ENCODE measurements around the gene CELA1.

The CELA1 gene

GRCh38 chr12:51374856-51375255 lies 28.4 kb upstream of the CELA1 start:
- no peak for DNase-seq (ENCODE audit: low spot score)

DNA sequence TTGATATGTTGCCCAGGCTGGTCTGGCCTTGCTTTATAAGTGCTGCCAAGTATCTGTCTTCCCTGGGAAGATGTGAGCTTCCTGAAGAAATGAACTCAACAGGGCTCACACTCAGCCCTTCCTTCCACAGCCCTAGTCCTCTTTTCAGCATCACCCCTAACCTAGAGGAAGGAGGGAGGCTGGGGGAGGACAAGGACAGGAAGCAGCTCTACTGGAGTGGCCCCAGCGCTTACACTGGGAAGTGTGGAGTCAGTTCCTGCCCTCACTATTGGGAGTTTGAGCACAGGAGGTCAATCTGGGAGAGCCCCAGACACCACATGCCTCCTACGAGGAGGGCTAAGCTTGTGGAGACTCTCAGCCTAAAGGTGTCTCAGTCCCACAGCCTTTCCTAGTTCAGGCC lies 27.9 kb upstream of the CELA1 start:
- DNase-seq (ENCODE audit: low spot score) = no peak

- no peak for DNase-seq (ENCODE audit: low spot score)
Observed at GRCh38 chr12:51373187-51373586, 26.7 kb upstream of the CELA1 start.

- DNase-seq (ENCODE audit: low spot score) = no peak
Observed at GRCh38 chr12:51372021-51372420, 25.5 kb upstream of the CELA1 start.

DNA sequence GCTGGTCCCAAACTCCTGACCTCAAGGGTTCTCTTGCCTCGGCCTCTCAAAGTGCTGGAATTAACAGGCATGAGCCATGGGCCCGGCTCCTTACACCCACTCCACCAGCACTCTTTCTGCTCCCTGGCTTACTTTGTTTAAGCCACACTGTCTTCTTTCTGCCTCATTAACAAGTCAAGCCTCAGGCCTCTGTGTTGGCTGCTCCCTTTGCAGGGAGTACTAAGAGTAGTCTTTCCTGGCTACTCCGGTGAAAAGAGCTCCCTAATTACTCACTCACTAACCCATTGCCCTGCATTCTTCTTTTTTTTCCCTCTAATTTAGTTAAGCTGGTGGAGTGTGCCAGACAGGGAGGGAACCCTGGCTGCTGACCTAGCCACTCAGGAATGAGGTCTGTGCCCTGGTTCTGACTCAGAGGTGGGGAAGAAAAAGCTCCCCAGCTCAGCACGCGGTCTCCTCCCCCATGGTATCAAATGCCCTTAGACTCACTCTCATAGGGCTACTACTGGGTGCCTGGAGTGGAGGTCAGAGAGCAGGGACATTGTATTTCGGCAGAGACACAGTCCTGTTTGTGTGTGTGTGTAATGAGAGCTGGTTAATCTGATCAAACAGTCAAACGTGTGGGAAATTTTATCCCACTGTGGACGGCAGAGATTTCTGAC lies 24.9 kb upstream of the CELA1 start:
- DNase-seq (ENCODE audit: low spot score) = peak; percentile 96

DNA sequence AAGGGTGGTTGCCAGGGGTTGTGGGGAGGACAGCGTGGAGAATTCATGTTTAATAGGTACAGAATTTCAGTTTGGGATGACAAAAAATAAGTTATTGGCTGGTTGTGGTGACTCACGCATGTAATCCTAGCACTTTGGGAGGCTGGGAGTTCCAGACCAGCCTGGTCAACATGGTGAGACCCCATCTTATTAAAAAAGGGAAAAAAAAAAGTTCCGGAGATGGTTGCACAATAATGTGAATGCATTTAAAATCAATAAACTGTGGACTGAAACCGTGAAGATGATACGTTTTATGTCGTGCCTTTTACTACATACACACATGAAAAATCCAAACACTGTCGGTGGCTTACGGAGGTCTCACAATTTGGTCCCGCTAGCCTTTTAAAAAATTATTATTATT lies 24.2 kb upstream of the CELA1 start:
- DNase-seq (ENCODE audit: low spot score) = no peak

- DNase-seq (ENCODE audit: low spot score) = no peak
Observed at GRCh38 chr12:51369581-51369980, 23.1 kb upstream of the CELA1 start.

DNA sequence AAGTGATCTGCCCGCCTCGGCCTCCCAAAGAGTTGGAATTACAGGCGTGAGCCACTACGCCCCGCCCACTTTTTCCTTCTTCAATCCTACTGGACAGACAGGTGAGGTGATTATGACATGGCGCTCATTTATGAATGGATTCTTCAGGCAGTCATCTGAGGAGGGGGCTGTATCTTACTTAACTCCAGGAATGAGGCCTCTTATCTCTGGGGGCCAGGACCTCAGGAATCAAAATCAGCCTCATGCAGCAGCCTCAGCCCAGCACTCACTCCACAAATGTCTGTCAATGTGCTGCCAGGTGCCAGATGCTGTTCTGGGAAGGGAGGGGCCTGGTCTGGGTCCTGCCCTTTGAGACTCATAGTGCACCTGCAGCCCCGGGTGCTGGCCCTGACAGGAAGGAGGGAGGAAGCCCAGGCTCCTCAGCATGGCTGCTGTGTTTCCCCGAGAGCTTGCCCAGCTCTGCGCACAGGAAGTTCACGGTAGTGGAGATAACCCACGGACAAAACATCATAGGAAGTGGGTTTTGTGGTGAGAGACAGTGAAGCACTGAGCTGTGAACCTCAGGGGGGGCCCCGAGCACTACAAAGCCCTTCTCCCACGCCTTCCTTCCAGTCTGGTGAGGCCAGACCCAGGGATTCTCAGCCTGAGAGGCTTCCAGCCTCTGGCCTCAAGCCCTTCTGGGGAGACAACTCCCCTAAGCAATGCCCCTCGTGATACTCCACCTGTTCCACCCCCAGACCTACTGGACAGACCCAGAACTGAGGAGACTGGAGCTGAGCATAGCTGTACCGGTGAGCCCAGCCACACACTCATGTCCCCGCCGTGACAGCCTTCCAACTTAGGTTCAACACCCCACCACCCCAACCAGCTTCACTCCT lies 22.4 kb upstream of the CELA1 start:
- no peak for DNase-seq (ENCODE audit: low spot score)

DNA sequence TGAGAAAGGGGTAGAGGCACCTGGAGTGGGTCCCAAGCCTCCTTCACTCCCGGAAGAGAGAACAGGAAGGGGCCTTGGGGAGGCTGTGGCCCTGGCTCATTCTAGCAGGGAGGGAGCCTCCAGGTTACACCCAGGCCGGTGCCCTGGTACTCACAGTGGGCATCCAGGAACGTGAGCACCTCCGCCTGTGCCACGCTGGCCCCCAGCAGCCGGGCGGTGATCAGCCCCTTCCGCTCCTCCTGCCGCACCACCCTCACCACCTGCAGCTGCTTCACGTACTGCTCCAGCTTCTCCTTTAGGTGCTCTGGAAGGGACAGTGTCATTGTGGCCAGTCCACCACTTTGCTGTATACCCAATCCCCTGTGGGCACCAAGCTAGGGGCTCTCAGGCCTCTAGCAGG lies 18.8 kb upstream of the CELA1 start:
- DNase-seq (ENCODE audit: low spot score) = no peak

DNA sequence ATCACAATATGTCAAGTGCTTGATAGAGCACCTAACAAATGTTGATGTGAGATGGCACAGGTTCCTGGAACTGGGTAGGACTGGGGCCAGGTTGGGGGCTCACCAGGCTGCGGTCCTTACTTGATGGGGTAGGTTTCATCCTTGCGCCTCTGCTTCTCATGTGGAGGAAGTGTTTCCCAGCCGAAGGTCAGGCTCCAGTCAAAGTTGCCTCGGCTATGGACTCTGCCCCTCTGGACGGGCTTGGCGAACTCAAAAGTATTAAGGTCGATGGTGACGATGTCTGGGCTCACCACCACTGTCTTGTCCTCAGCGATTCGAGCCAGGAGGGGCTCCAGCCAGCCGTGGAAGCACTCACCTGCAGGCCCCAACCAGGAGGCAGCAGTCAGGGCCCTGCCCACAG lies 17.5 kb upstream of the CELA1 start:
- no peak for DNase-seq (ENCODE audit: low spot score)

- DNase-seq (ENCODE audit: low spot score) = no peak
Observed at GRCh38 chr12:51362747-51363342, 16.4 kb upstream of the CELA1 start.

DNA sequence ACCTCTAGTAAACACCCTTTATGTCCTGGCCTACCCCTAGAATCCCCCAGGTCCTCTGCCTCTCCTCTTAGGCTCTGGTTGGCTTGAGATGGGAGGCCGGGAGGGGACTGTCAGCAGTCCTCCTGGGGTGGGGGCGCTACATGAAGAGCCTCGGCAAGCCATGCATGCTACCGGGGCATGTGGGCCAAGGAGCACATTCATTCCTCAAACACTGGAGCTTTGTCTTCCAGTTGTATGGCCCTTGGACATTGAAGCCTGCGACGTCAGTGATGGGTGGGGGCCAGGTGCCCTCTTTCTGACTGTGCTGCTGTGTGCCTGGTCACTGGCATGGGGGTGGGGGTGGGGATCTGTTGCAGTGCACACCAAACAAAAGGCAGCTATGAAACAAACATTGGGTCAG lies 15.8 kb upstream of the CELA1 start:
- DNase-seq (ENCODE audit: low spot score) = no peak

DNA sequence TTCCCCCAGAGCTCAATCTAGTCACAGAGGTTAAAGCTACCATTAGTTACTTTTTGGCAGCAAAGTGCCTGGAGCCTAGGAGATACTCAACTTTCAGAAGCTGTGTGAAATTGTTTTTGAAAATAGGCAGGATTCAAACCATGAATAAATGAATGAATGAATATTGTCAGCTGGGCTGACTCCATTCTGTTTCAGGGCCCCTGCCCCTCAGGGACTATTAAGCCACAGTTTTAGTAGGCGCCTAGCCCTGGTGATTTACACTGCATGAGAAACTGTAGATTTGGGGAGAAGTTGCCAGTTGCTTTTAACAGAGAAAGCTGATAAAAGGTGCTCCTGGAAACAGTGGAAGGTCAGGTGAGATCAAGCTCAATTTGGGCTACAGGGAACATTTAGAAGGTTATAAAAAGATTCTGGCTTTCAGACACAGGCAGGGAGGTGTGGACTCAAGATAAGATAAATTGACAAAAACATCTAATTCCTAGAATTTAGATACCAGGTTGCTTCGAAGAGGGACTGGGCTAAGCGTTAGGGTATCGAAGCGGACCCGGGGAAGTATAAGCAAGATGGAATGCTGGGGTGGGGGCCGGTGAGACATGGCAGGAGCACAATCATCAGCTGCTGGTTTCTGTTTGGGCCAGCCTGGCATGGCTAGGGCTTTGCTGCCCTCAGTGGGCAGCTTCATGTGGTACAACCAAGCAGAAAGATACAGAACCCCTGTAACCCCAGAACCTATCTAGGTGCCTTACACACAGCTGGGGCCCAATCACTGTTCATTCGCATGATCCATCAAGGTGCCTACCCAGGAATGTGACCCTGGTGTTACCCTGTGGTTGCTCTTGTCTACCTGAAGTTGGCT lies 14.9 kb upstream of the CELA1 start:
- no peak for DNase-seq (ENCODE audit: low spot score)

- DNase-seq (ENCODE audit: low spot score) = no peak
Observed at GRCh38 chr12:51360315-51360714, 13.8 kb upstream of the CELA1 start.

GRCh38 chr12:51359851-51360250 lies 13.4 kb upstream of the CELA1 start:
- no peak for DNase-seq (ENCODE audit: low spot score)

GRCh38 chr12:51358496-51358895 lies 12.0 kb upstream of the CELA1 start:
- DNase-seq (ENCODE audit: low spot score) = no peak

DNA sequence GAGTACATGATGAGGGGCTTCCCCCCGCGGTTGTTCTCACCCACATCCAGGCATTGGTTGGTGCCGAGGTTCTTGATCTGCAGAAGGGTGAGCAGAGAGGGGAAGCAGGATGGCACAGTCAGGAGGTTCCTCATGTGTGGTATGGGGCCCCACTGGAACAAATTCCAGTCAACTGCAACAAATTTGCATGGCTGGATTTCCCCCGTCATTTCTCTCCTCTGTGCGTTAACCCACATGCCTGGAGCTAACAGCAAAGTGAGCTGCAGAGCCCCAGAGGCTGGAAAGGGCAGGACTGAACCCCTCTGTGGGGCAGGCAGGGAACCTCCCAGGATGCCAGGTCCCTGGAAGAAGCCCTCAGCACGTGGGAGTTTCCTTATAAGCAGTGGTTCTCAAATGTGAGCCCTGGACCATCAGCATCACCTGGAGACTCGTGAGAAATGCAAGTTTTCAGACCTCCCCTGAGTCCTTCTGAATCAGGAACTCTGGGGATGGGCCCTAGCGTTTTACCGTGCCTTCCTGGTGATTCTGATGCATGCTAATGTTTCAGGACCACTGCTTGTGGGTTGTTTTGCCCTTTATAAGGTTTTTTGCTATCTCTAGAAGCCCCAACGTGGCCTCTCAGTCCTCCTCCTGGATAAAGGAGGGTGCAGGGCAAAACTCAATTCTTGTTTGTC lies 11.0 kb upstream of the CELA1 start:
- DNase-seq (ENCODE audit: low spot score) = no peak

- peak; percentile 77 for DNase-seq (ENCODE audit: low spot score)
Observed at GRCh38 chr12:51351913-51352532, 5.5 kb upstream of the CELA1 start.

GRCh38 chr12:51349026-51349425 lies 2.5 kb upstream of the CELA1 start:
- peak; percentile 35 for DNase-seq (ENCODE audit: low spot score)

GRCh38 chr12:51348116-51348515 lies 1.6 kb upstream of the CELA1 start:
- DNase-seq (ENCODE audit: low spot score) = no peak

DNA sequence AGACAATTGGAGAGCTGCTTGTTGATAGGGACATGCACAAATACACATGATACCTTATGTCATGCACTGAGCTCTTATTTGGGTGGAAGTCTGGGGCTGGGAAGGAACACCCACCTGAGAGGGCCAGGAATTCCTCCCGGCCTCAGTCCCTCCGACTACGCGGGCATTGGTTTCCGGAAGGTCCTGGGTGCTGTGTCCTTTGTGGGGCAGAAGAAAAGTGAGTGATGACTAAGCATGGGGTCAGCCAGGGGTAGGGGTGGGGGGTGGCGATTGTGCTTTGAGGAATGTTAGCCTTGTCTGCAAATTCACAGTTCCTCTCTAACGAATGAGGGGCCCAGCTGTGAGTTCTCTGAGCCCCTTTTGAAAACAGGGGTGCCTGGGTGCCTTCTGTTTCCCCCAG lies 798 bp downstream of the CELA1 start:
- peak; percentile 41 for DNase-seq (ENCODE audit: low spot score)

Measured in GM03348 (cell line).